Neural progenitor cell (in vitro differentiated cells): ENCODE results near the gene EIF4G3.

Experiments
- CTCF ChIP-seq: fragments of 200-600 bp; sonication (generic); IDR thresholded peaks from 2 replicates; pipeline ENCODE4 v1.5.1; 2017; ENCODE audit warnings: antibody characterized with exemption, mild to moderate bottlenecking
- EZH2 ChIP-seq: fragments of 200-600 bp; sonication (generic); IDR thresholded peaks from 2 replicates; pipeline ENCODE4 v1.6.1; 2017; ENCODE audit warnings: antibody characterized with exemption, mild to moderate bottlenecking, moderate library complexity
- EZH2phosphoT487 ChIP-seq: fragments of 200-600 bp; sonication (generic); IDR thresholded peaks from 2 replicates; pipeline ENCODE4 v1.6.1; 2017; ENCODE audit warnings: antibody characterized with exemption

- no peak for TF ChIP-seq CTCF
- TF ChIP-seq EZH2: no peak
- TF ChIP-seq EZH2phosphoT487: no peak
These were observed 306.0 kb downstream of the EIF4G3 start for GRCh38 chr1:20870718-20871117.
